Loucy (cell line): ENCODE data around the gene ORMDL2.

Source experiments
- CTCF ChIP-seq: fragments of 200-600 bp; sonication (generic); conservative IDR thresholded peaks from 2 replicates; pipeline ENCODE4 v1.5.1; 2014; ENCODE audit warnings: mild to moderate bottlenecking, antibody characterized with exemption, low read length
- EZH2phosphoT487 ChIP-seq: fragments of 200-600 bp; IDR thresholded peaks from 2 replicates; pipeline ENCODE4 v1.6.1; 2018; ENCODE audit warnings: antibody characterized with exemption, mild to moderate bottlenecking, moderate library complexity, borderline replicate concordance

GRCh38 chr12:55809274-55809673, 8.6 kb upstream of the ORMDL2 start:
- TF ChIP-seq CTCF (no peak), EZH2phosphoT487 (no peak)
